Right atrium auricular region (tissue), 2 donors: ENCODE results near the gene CYB5D1. TPM values are rescaled to one million over a fixed set of nuclear protein-coding genes. Genes with fewer than 3 reads are reported as not detected.

Source experiments
- DNase-seq: peaks from one replicate; pipeline ENCODE4 v3.0.0-alpha.2; 2019; ENCODE audit warnings: low spot score
- H3K27ac ChIP-seq, 2 donors: fragments of 200-600 bp; sonication (generic); 1 replicate in 1 of 2; 2 replicates in 1 of 2; pipeline ENCODE4 v1.5.1; 2016 to 2019
- H3K27me3 ChIP-seq, 2 donors: fragments of 200-600 bp; sonication (generic); one replicate each; pipeline versions ENCODE4 v1.5.1 to v1.6.0; 2017 to 2019
- H3K36me3 ChIP-seq: fragments of 200-600 bp; sonication (generic); one replicate; pipeline ENCODE4 v1.5.1; 2016
- H3K4me1 ChIP-seq, 2 donors: fragments of 200-600 bp; sonication (generic); one replicate each; pipeline versions ENCODE4 v1.5.1 to v1.6.0; 2017 to 2019
- H3K4me3 ChIP-seq, 2 donors: fragments of 200-600 bp; sonication (generic); 1 replicate in 1 of 2; 2 replicates in 1 of 2; pipeline ENCODE4 v1.5.1; 2017 to 2019; ENCODE audit warnings: mild to moderate bottlenecking in 1 of 2, moderate library complexity in 1 of 2
- H3K9me3 ChIP-seq, 2 donors: fragments of 200-600 bp; sonication (generic); one replicate each; pipeline ENCODE4 v1.5.1; 2019
- CTCF ChIP-seq, 2 donors: fragments of 200-600 bp; sonication (generic); IDR thresholded peaks; one replicate each; pipeline ENCODE4 v1.5.1; 2019; ENCODE audit warnings: antibody characterized with exemption in 2 of 2
- total RNA-seq, 2 donors: library from RNA; depleted of rRNA; stranded (reverse); fragments of >200 nt; gene quantifications; one replicate each; pipeline ENCODE4 v1.1.0, GENCODE V29; 2016

CYB5D1 gene
- total RNA-seq, 2 donors from 2014 or later = 5.1 to 6.8 TPM

GRCh38 chr17:7838090-7839075 is 19.4 kb upstream of the CYB5D1 start:
- H3K36me3 ChIP-seq = no peaks in the 10 kb centered on the region
- peak overlapping the region; percentile 99 to 100 for H3K27ac ChIP-seq
- no peak for TF ChIP-seq CTCF (IDR thresholded peaks at IDR 0.05)
- H3K4me1 ChIP-seq = peaks cover 0 to 60% of the 10 kb centered on the region in 2 donors
- no peaks in the 10 kb centered on the region for H3K9me3 ChIP-seq
- H3K4me3 ChIP-seq = peak overlapping the region in 1 of 2 donors; percentile 21
- no peaks in the 10 kb centered on the region for H3K27me3 ChIP-seq
- DNase-seq = no peak

GRCh38 chr17:7839190-7839875 is 18.5 kb upstream of the CYB5D1 start:
- H3K4me1 ChIP-seq = peaks cover 0 to 57% of the 10 kb centered on the region in 2 donors
- no peak overlapping the region for H3K4me3 ChIP-seq
- no peak for TF ChIP-seq CTCF (IDR thresholded peaks at IDR 0.05)

GRCh38 chr17:7839876-7840261 is 17.9 kb upstream of the CYB5D1 start:
- no peak for TF ChIP-seq CTCF (IDR thresholded peaks at IDR 0.05)
- H3K4me1 ChIP-seq = peaks cover 0 to 57% of the 10 kb centered on the region in 2 donors
- H3K4me3 ChIP-seq = no peak overlapping the region
- no peak for DNase-seq
- H3K27me3 ChIP-seq = no peaks in the 10 kb centered on the region
- H3K9me3 ChIP-seq = no peaks in the 10 kb centered on the region
- H3K36me3 ChIP-seq = no peaks in the 10 kb centered on the region
- H3K27ac ChIP-seq = peak overlapping the region; percentile 98 to 100

More at GRCh38 chr17:7839190-7839875, 18.5 kb upstream of the CYB5D1 start:
- no peaks in the 10 kb centered on the region for H3K36me3 ChIP-seq
- H3K9me3 ChIP-seq = no peaks in the 10 kb centered on the region
- H3K27ac ChIP-seq = peak overlapping the region; percentile 99 to 100
- no peak for DNase-seq
- H3K27me3 ChIP-seq = no peaks in the 10 kb centered on the region

GRCh38 chr17:7840441-7840840 is 17.4 kb upstream of the CYB5D1 start:
- H3K27ac ChIP-seq = peak overlapping the region; percentile 98 to 100
- peaks cover 0 to 63% of the 10 kb centered on the region in 2 donors for H3K4me1 ChIP-seq
- no peak overlapping the region for H3K4me3 ChIP-seq
- no peak for DNase-seq
- H3K36me3 ChIP-seq = no peaks in the 10 kb centered on the region
- no peak for TF ChIP-seq CTCF (IDR thresholded peaks at IDR 0.05)
- H3K9me3 ChIP-seq = no peaks in the 10 kb centered on the region
- H3K27me3 ChIP-seq = no peaks in the 10 kb centered on the region

- no peak for TF ChIP-seq CTCF (IDR thresholded peaks at IDR 0.05)
- no peaks in the 10 kb centered on the region for H3K27me3 ChIP-seq
- no peaks in the 10 kb centered on the region for H3K36me3 ChIP-seq
- peaks cover 0 to 66% of the 10 kb centered on the region in 2 donors for H3K4me1 ChIP-seq
- no peaks in the 10 kb centered on the region for H3K9me3 ChIP-seq
- no peak for DNase-seq
- peak overlapping the region; percentile 98 to 100 for H3K27ac ChIP-seq
- peak overlapping the region in 1 of 2 donors; percentile 73 for H3K4me3 ChIP-seq
Measured at GRCh38 chr17:7840875-7841274, 16.9 kb upstream of the CYB5D1 start.
